SJSA1 (cell line): ENCODE results near the gene SBNO2. TPM values are rescaled to one million over a fixed set of nuclear protein-coding genes. Genes with fewer than 3 reads are reported as not detected.

Experiments used
- DNase-seq, 2 experiments: peaks; one replicate each; pipeline ENCODE4 v3.0.0-alpha.2; 2015 to 2020; ENCODE audit warnings: low spot score in 2 of 2, low read depth in 1 of 2
- H3K27ac ChIP-seq: fragments of 250-450 bp; sonication (Bioruptor Pico); 2 replicates; pipeline ENCODE4 v1.5.1; 2020; ENCODE audit warnings: mild to moderate bottlenecking, moderate library complexity
- H3K27me3 ChIP-seq: fragments of 250-450 bp; sonication (Bioruptor Pico); replicated peaks from 2 replicates; pipeline ENCODE4 v1.5.1; 2020; ENCODE audit warnings: mild to moderate bottlenecking, moderate library complexity
- H3K36me3 ChIP-seq: fragments of 250-450 bp; sonication (Bioruptor Pico); 2 replicates; pipeline ENCODE4 v1.5.1; 2020; ENCODE audit warnings: mild to moderate bottlenecking
- H3K4me1 ChIP-seq: fragments of 250-450 bp; sonication (Bioruptor Pico); replicated peaks from 2 replicates; pipeline ENCODE4 v1.6.1; 2021; ENCODE audit warnings: mild to moderate bottlenecking
- H3K4me3 ChIP-seq: fragments of 250-450 bp; sonication (Bioruptor Pico); 2 replicates; pipeline ENCODE4 v1.5.1; 2020; ENCODE audit warnings: mild to moderate bottlenecking
- H3K9me3 ChIP-seq: fragments of 250-450 bp; sonication (Bioruptor Pico); replicated peaks from 2 replicates; pipeline ENCODE4 v1.5.1; 2020; ENCODE audit warnings: mild to moderate bottlenecking
- total RNA-seq: library from RNA; depleted of rRNA; stranded (reverse); fragments of >200 nt; shearing (Covaris generic); gene quantifications from 2 replicates; pipeline ENCODE4 v1.2.3, GENCODE V29; 2014

Gene SBNO2
- total RNA-seq, 1 experiment from 2014 or later = 24.8 TPM

DNA sequence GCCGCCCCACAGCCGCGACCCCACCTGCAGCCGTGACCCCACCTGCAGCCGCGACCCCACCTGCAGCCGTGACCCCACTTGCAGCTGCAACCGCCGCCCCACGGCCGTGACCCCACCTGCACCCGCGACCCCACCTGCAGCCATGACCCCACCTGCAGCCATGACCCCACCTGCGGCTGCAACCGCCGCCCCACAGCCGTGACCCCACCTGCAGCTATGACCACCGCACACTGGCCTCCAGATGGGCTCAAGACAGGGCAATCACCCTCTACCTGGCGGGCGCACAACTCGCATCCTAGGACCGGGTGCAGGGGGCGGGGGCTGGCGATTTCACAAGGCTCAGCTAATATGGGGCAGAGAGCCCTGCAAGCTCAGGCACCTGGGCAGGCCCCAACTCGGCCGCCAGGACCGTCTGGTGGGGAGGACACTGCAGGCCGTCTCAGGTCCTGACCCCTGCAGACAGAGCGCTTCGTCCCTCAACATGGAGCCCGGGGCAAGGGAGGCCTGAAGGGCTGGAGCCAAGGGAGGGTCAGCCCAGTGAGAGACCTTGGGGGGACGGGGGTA is 15.1 kb downstream of the SBNO2 start:
- Histone ChIP-seq H3K27me3 (no peaks in the 10 kb centered on the region), H3K4me1 (no peaks in the 10 kb centered on the region), H3K36me3 (peaks cover 13% of the 10 kb centered on the region; the same call in 1 of the 2 replicates), H3K9me3 (no peaks in the 10 kb centered on the region), H3K27ac (no peak overlapping the region), H3K4me3 (no peak overlapping the region)
- DNase-seq = no peak

DNA sequence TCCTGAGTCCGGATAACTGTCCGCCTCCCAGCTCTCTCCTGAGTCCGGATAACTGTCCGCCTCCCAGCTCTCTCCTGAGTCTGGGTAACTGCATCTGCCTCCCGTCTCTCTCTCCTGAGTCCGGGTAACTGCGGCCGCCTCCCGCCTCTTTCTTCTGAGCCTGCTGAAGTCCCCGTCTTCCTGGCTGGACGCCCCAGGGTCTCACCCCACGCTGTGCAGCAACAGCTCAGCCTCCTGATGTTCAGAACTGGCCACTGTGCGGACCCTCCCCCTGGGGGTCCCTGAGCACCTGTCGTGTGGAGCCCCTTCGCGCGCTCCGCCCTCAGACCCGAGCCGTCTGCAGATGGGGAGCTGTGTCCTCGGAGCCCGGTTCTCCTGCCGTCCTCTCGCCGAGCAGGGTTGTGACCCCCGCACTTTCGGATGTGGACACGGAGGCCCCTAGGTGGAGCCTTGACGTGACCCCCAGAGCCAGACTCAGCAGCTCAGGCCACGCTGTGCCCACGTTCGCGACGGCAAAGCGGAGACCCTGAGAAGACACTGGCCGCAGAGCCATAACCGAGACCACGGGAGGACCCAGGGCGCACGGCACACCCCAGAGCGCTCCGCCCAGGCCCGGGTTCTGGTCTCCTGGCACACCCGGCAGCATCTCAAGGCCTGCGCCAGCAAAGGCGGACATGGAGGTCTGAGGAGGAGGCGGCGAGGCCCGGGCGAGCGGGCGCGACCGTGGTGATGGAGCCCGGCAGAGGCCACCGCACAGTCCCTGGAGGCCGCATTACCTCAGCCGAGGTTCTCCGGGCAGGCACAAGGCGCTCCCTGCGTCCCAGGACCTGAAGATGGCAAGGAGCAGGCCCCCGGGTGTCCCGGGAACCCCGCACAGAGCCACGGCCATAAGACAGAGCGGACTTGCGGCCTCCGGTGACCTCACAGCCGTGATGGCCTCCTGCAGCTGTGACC is 15.9 kb downstream of the SBNO2 start:
- Histone ChIP-seq H3K4me1 (no peaks in the 10 kb centered on the region), H3K4me3 (no peak overlapping the region), H3K27ac (no peak overlapping the region), H3K27me3 (no peaks in the 10 kb centered on the region), H3K9me3 (no peaks in the 10 kb centered on the region), H3K36me3 (peaks cover 17% of the 10 kb centered on the region)
- DNase-seq = no peak

DNA sequence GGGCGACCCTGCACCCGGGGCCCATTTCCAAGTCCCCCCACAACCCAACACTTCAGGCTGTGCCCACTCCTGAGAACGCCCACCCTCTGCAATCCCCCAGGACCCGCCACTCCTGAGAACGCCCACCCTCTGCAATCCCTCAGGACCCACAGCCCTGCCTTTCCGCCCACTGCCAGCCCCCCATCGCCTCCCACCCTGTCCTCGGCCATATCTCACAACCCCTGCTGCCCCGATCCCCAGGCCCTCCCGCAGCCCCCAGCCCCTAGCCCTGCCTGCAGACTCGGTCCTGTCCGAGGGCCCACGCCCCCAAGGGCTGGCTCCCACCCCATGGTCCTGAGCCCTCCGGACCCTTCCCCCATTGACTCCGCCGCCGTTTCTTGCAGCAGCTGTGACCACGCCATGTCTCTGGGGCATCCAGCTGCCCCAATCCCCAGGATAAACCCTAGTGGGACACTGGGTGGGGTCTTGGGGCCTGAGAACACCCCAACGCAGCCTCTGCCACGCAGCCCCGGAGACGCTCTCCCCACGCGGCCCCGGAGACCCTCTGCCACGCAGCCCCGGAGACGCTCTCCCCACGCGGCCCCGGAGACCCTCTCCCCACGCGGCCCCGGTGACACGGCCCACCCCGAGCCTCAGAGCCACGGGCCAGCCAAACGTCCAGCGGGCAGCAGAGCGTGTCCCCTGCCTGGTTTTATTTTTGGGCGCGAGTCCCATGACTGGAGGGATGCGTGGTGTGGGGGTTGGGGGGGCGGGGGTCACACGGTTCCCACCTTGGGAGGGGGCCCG is 17.0 kb downstream of the SBNO2 start:
- H3K36me3 ChIP-seq = peaks cover 25% of the 10 kb centered on the region
- no peaks in the 10 kb centered on the region for H3K9me3 ChIP-seq
- no peak overlapping the region for H3K4me3 ChIP-seq
- H3K27me3 ChIP-seq = no peaks in the 10 kb centered on the region
- no peak for DNase-seq
- H3K27ac ChIP-seq = no peak overlapping the region
- no peaks in the 10 kb centered on the region for H3K4me1 ChIP-seq

DNA sequence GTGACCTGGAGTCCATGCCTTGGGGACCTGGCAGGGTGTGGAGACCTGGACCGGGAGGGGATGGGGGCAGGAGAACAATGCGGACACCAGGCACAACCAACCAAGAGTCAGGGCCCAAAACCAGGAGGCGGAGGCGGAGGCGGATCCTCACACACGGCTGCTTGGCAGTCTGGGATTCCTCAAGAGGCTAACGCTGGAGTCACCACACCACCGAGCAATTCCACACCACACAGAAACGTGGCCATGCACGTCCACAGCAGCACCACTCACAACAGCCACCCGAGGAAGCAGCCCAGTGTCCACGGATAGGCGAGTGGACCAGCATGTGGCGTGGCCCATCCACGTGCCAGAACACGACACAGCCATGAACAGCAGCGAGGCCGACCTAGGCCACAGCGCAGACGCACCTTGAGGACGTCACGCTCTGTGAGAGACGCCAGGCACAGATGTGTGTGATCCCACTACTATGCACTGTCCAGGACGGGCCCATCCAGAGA is 17.7 kb downstream of the SBNO2 start:
- Histone ChIP-seq H3K27ac (no peak overlapping the region), H3K4me3 (no peak overlapping the region), H3K27me3 (no peaks in the 10 kb centered on the region), H3K4me1 (no peaks in the 10 kb centered on the region), H3K9me3 (no peaks in the 10 kb centered on the region), H3K36me3 (peaks cover 31% of the 10 kb centered on the region)
- DNase-seq = no peak

DNA sequence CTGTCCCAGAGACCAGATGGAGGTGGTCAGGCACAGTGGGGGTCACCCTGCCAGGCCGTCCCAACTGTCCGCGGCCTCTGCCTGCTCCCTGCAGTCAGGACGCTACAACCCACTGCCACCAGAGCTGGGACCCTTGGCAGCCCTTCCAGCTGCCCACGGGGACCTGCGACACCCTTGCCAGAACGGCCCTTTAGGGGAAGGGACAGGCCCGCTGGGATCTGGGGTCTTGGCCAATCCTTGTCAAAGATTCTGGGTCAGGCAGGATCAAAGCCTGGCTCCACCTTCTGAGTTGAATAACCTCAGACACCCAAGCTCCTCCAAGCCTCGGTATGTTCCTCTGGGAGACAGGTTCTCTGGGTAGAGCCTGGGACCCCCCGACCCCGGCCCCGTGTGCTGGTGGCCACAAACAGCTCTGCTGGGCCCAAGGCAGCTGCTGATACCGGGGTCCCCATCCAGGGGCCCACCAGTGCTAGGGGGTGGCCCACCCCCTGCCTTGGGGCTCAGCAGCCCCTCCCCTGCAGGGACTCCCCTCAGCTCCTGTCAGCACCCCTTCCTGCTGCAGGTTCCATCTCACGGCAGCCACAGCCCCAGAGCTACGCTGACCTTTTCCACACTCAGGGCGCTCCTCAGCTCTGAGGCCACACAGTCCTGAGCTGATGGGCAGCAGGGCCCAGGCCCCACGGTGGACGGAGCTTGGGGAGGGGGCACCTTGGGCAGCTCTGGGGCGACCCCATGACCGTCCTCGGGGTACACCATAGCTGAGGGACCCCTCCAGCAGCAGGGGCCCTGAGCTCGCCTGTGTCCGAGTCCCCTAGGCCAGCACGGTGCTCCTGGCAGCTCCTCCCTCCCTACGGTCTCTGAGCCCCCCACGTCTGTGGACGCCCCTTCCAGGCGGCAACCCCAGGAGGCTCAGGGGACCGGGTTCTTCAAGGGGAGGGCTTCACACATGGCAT is 18.4 kb downstream of the SBNO2 start:
- Histone ChIP-seq H3K4me1 (no peaks in the 10 kb centered on the region), H3K4me3 (no peak overlapping the region), H3K27ac (no peak overlapping the region), H3K36me3 (peaks cover 36% of the 10 kb centered on the region), H3K27me3 (no peaks in the 10 kb centered on the region), H3K9me3 (no peaks in the 10 kb centered on the region)
- no peak for DNase-seq

DNA sequence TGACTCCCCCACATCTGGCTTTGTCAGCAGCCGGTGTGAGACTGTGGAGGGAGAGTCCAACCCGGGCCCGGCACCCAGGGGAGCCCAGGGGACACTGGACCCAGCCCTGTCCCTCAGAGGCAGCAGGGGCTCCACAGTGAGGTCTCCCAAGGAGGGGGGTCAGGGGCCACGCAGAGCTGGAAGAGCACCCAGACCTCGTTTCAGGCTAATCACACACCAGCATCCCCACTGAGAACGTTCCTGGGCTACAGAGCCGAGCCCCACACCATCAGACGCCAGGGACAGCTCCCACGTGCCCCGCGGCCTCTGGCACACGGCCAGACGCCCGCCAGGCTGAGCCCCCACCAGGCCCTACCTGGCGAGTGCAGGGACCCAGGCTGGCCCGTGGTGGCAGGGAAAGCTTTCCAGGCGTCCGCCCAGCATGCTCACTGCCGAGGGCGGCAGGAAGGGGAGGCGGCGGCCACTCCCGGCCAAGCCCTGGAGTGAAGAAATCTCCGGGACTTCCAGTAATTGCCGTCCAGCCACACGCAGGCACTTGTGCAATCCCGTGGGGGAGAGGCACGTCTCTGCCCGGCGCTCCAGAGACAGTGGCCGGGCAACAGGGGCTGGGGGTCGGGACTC is 19.2 kb downstream of the SBNO2 start:
- no peak for DNase-seq
- H3K27ac ChIP-seq = no peak overlapping the region
- H3K4me1 ChIP-seq = no peaks in the 10 kb centered on the region
- no peaks in the 10 kb centered on the region for H3K27me3 ChIP-seq
- peaks cover 36% of the 10 kb centered on the region for H3K36me3 ChIP-seq
- H3K4me3 ChIP-seq = no peak overlapping the region
- no peaks in the 10 kb centered on the region for H3K9me3 ChIP-seq

DNA sequence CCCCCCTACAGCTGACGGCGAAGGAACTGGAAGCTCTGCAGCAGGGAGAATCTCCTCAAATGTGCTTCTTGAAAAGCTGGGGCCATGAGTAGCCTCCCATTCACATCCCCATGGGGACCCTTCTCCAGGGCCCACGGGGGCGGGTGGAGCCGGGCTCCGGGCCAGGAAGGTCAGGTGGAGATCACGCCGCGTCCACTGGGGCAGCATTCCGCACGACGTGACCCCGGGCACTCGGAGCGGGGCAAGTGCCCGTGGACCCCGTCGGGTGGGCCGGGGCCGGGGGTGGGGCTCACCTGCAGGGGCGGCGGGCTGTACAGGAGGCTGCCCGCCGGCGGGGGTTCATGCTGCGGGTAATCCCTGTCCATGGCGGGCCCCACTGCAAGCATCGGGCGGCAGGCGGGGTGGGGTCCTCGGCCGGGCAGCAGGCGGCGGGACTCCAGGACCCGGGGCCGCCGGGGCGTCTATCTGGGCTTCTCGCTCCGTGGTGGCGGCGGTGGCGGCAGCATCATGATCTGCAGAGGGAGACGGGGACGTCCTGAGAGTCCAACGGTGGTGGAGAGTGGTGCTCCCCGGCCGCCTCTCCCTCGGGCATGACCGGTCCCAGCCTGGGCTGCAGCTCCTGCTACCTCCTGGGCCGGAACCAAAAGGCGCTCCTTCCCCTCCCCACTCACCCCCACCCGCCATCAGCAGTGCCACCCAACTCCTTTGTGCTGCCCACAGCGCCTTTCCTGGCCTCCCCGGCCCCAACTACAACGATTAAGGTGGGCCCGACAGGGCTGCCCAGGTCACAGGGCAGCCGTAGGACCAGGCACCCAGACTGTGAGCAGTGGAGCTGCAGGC is 20.0 kb downstream of the SBNO2 start:
- Histone ChIP-seq H3K27me3 (no peaks in the 10 kb centered on the region), H3K4me3 (no peak overlapping the region), H3K9me3 (no peaks in the 10 kb centered on the region), H3K27ac (no peak overlapping the region), H3K4me1 (no peaks in the 10 kb centered on the region), H3K36me3 (peaks cover 43% of the 10 kb centered on the region)
- DNase-seq = no peak

DNA sequence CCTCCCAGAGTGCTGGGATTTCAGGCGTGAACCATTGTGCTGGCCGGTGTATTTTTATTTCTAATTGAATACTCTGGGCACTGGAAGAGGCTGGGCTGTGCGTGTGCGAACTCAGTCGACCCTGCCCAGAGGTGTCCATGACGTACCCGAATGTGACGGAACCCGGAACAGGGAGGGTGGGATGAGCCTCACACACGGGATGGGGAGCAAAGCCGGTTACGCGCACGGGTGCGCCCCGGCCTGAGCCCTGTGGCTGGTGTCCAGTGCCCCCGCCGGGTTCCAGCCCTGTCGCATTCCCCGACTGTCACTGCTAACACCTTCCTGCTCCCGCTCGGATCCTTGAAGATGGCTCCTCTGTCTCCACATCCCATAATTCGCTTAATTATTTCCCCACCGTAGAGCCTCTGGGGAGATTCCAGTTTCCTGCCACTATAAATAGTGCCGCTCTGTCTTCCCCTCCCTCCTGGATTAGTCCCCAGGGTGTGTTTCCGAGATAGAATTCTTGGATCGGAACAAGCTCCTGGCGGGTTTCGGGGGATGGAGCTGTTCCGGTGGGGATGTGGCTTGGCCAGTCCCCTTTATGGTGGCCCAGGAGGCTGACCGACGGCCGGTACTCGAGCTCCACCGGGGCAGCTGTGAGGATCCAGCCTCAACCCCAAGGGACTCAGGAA is 22.0 kb downstream of the SBNO2 start:
- no peak for DNase-seq
- Histone ChIP-seq H3K36me3 (peaks cover 42% of the 10 kb centered on the region), H3K27me3 (no peaks in the 10 kb centered on the region), H3K4me3 (no peak overlapping the region), H3K9me3 (no peaks in the 10 kb centered on the region), H3K27ac (no peak overlapping the region), H3K4me1 (no peaks in the 10 kb centered on the region)

DNA sequence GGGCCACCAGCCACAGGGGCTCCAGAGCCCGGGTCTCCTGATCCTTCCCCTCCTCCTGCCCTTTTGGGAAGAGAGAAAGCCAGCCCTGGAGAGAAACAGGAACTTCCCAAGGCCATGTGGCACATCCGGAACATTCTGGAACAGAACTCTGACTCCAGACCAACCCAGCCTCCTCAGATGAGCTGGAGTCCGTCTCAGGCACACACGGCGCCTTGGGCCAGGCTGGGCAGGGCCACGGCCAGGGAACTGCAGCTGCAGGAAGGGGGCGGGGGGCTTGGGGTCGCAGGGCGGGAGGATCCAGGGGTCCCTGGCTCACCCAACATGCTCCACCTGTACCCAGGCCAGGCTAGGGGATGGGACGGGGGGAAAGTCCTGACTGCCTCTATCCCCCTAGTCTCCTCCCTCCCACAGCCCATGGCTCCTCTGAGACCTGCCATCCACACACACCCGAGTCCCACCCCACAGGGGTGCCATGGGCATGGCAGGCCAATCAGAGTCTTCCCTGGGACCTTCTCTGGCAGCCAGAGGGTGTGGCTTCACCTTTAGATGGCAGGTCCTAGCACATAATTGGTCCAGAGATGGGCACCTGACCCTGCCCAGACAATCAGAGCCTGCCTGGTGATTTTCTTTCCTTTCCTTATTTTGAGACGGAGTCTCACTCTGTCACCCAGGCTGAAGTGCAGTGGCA is 22.9 kb downstream of the SBNO2 start:
- no peak overlapping the region for H3K27ac ChIP-seq
- peaks cover 47% of the 10 kb centered on the region for H3K36me3 ChIP-seq
- no peaks in the 10 kb centered on the region for H3K4me1 ChIP-seq

DNA sequence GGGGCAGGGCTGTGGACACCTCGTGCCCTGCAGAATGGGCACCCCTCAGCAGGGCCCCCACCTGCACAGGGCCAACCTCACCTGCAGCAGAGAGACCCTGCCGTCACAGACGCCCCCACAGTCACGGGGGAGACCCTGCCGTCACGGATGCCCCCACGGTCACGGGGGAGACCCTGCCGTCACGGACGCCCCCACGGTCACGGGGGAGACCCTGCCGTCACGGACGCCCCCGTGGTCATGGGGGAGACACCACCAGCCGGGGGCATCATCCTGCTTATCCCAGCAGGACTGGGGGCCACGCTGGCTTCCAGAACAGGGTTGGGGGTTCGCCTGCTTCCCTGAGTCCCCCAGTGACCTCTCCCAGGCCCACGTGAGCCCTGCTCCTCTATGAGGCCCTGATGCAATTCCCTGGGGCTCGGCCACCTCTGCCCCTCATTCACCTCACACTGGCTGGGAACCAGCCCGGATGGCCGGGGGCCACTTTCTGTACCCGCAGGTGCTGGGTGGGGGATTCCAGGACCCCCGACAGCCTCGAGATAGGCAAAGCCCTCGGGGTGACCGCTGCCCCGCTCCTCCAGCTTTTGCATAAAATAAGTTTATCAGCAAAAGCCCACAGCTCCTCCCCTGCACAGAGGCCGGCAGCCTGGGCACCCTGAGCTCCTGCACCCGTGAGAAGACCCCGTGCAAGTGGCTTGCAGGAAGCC is 23.6 kb downstream of the SBNO2 start:
- no peak for DNase-seq
- H3K9me3 ChIP-seq = no peaks in the 10 kb centered on the region
- no peaks in the 10 kb centered on the region for H3K4me1 ChIP-seq
- H3K27ac ChIP-seq = no peak overlapping the region
- no peak overlapping the region for H3K4me3 ChIP-seq
- peaks cover 54% of the 10 kb centered on the region for H3K36me3 ChIP-seq
- H3K27me3 ChIP-seq = no peaks in the 10 kb centered on the region

More for the DNA sequence above, 22.9 kb downstream of the SBNO2 start:
- H3K9me3 ChIP-seq = no peaks in the 10 kb centered on the region
- H3K4me3 ChIP-seq = no peak overlapping the region
- H3K27me3 ChIP-seq = no peaks in the 10 kb centered on the region
- DNase-seq = no peak
